GM18508 (cell line): ENCODE data around the gene APOBEC3G.
"Not testable (repeated sequence)": the region's sequence is repeated elsewhere in the genome, so short reads cannot be mapped to it uniquely, and the experiment has no call there.

ENCODE experiments used
- ATAC-seq: cut with Tn5 transposase; IDR thresholded peaks from one replicate; pipeline ENCODE4 v1.9.1; 2021; ENCODE audit warnings: moderate number of reproducible peaks; ENCODE audit not compliant: insufficient read depth, unreplicated experiment

The APOBEC3G gene

DNA sequence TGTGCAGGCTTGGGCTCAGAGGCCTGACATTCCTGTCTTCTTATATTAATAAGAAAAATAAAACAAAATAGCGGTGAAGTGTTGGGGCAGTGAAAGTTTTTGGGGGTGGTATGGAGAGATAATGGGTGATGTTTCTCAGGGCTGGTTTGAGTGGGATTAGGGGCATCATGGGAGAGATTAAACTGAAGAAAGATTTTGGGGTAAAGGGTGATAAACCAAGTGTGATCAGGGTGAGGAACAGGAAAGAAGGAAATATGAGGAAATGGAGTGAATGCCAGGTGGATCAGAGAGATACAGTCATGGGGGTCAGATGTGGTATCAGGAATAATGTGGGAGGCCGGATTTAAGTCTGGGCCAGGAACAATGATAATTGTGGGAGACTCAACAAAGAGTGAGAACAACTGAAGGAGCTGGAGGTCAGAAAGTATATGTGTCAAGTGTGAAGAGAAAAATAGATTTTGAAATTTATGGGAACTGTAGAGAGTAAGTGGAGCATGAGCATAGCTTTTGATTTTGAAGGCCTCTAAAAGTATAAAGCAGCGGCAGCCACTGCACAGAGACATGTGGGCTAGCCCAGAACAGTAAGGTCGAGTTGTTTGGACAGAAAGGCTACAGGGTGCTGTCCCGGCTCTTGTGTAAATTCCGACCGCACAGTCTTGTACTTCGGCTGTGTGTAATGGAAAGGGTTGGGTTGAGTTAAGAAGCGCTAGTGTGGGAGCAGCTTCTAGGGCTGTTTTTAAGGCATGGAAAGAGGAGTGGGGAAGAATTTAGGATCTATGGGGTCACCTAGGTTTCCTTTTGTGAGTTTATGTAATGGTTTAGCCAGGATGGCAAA lies 10.4 kb upstream of the APOBEC3G start:
- not testable (repeated sequence) for ATAC-seq

DNA sequence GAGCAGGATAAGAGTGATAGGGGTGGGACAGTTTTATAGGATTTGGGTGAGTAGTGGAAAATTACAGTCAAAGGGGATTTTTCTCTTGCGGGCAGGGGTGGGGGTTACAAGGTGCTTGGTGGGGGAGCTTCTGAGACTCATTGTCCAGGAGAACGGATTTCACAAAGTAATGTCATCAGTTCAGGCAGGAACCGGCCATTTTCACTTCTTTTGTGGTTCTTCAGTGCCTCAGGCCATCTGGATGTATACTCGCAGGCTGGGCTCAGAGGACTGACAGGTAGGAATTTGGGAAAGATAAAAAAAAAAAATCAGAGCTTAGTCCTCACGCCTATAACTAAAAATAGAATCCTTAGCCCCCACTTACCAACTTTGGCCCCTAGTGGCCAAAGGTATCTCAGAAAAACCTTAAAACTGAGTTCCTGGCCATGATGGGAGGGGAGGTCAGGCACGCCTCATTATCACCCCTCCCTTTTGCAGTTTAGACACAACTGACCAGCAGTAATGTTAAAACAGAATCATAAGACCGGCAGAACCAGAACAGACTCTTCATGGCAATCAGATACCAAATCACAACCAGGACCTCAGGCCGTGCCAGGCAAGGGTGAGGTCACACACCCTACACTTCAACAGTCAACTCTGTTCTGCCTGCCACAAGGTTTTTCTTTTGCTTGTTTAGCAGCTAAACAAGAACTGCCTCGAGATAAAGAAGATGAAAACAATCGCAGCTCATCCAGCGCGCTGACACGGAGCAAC lies 8.9 kb upstream of the APOBEC3G start:
- ATAC-seq: no peak

DNA sequence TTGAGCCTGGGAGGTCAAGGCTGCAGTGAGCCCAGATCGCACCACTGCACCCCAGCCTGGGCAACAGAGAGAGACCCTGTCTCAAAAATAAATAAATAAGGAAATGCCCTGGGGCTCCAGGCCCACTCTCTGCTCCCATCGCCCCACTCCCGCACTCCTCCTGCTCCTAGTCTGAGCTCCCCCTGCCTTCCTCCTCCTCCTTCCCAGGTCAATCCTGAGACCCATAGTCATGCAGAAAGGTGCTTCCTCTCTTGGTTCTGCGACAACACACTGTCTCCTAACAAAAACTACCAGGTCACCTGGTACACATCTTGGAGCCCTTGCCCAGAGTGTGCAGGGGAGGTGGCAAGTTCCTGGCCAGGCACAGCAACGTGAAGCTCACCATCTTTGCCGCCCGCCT lies 6.9 kb upstream of the APOBEC3G start:
- no peak for ATAC-seq

DNA sequence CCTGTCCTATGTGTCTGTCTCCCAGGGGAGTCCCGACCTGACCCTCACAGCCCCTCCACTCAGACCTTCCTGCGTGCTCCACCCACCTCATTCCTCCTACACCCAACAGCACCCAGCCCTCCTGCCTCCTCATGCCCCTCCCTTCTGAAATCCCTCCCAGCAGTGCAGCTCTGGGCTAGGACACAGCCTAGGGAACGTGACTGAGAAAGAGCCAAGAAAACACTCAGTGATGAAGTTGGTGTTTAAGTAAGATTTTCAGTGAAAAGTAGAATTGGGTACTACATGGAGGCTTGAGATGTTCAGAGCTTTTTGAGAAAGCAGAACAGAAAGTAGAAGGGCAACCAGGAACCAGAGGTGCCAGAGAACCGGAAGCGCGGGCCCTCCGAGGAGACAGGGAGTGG lies 4.5 kb upstream of the APOBEC3G start:
- ATAC-seq: not testable (repeated sequence)

DNA sequence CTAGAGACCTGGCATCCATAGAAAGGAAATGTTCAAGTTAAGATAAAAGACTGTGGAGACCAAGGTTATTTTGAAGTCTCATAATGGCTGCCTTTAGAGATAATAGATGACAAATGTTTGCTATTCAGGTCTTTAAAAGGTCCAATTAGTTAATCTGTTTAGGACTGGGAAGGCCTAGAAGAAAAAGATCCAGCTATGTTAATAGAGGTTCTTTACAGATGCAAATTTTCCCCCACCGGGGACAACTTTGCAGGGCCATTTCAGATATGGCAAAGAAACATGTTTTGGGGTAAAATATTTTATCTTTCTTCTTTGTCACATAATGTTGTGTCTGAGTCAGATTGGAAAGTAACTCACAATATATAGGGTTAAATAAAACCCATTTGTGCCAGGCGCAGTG lies 3.1 kb upstream of the APOBEC3G start:
- ATAC-seq: no peak

DNA sequence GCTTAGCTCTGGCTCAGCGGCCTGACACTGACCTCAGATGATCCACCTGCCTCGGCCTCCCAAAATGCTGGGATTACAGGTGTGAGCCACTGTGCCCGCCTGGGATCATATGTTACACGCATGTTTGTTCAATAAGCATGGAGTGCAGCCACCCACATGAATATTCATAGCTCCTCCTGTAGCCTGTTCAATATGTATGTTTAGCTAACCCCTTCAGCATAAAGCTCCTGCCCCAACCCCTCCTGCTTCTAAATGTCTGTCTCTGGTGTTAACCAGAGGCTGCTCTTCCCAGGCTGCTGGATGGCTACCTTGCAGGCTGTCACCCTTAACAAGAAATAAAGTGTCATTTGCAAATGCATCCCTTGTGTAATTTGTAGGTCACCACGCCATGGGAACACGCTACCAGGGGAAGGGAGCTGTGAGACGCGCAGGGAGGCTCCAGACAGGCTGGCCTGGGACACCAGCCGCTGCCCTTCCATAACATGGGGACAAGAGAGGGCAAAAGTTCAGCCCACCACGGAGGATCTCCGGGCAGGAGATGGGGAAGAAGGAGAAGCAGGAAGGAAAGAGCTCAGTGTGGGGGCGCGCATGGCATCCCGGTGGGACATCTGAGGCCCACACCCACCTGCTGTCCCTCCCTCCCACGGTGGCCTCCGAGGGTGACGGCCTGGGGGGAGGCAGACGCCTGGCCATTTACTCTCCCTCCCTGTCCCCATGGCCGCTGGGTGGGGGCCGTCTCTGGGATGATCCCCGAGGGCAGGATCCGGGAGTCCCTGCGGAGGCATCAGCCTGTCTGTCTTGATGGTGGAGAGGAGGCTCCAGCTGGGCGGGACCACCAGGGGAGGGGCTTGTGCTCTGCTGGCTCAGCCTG lies 685 bp upstream of the APOBEC3G start:
- not testable (repeated sequence) for ATAC-seq

DNA sequence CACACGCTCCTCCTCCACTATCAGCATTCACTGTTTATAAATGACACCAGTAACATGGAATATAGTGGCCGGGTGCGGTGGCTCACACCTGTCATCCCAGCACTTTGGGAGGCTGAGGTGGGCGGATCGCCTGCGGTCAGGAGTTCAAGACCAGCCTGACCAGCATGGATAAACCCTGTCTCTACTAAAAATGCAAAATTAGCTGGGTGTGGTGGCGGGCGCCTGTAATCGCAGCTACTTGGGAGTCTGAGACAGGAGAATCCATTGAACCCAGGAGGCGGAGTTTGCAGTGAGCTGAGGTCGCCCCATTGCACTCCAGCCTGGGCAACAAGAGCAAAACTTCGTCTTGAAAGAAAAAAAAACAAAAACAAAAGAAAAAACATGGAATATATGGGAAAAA lies 837 bp downstream of the APOBEC3G start:
- not testable (repeated sequence) for ATAC-seq

DNA sequence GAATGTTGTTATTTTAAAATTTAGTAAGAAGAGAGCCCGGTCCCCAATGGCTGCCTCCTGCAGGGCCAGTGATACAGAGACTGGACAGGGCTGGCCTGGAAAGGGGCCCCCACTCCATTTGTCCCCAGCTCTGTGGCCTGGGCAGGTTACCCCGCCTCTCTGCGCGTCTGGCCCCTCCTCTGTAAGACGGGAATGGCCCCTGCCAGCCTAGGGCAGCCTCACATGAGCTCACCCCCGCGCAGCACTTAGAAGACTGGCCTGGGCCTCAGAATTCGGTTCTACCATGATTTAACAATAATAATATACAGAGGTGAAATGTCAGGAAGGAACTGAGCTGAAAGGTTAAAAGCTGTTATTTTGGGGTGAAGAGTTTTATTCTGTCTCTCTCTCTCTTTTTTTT lies 1.3 kb downstream of the APOBEC3G start:
- no peak for ATAC-seq

DNA sequence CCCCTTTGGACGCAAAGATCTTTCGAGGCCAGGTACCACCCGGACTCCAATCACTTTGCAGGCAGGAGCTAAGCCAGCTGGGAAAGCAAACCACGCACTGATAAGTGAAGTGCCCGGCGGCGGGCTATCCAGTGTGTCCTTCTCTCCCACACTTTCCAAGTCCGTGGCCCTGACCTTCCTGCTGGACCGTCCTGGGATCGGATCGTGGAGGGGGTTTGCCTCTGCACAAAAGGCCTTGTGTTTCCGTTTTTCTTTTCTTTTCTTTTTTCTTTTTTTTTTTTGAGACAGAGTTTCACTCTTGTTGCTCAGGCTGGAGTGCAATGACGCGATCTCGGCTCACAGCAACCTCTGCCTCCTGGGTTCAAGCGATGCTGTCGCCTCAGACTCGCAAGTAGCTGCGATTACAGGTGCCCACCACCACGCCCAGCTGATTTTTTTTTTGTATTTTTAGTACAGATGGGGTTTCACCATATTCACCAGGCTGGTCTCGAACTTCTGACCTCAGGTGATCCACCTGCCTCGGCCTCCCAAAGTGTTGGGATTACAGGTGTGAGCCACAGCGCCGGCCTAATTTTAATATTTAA lies 2.1 kb downstream of the APOBEC3G start:
- ATAC-seq: not testable (repeated sequence)

DNA sequence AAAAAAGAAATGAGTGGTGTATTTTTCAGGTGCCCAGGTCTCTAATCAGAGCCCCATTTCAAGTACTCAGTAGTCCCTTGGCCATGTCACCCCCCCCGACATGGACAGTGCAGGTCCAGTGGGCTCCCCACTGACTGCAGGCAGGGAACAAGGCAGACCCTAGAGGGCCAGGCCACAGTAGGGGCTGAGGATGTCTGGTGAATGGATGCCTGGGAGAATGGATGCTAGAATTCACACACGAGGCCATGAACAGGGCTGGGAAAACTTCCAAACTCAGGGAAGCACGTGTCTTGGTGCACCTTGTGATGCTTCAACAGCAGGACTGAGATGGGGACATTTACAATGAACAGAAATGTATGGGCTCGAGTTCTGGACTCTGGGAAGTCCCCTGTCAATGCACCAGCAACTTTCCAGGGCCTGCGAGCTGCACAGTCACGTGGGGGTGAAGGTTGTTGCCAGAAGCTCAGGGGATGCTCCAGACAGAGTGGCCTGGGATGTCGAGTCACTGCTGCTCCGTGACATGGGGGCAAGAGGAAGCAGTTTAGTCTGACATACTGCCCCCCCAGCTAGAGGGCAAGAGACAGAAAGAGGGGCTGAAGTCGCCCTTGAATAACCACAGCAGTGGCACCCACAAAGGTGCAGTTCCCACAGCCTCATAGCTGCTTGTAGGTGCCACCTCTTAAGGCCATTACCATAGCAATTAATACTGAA lies 3.1 kb downstream of the APOBEC3G start:
- no peak for ATAC-seq

DNA sequence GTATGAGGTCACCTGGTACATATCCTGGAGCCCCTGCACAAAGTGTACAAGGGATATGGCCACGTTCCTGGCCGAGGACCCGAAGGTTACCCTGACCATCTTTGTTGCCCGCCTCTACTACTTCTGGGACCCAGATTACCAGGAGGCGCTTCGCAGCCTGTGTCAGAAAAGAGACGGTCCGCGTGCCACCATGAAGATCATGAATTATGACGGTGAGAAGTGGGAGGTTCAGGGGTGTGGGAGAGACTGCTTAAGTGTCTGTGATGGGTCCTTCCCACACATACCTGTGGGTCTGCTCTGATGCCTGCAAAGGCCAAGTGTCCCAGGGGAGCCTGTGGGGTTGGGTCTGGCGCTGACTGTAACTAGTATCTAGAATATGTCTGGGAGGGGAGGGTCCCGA lies 3.9 kb downstream of the APOBEC3G start:
- ATAC-seq: no peak

DNA sequence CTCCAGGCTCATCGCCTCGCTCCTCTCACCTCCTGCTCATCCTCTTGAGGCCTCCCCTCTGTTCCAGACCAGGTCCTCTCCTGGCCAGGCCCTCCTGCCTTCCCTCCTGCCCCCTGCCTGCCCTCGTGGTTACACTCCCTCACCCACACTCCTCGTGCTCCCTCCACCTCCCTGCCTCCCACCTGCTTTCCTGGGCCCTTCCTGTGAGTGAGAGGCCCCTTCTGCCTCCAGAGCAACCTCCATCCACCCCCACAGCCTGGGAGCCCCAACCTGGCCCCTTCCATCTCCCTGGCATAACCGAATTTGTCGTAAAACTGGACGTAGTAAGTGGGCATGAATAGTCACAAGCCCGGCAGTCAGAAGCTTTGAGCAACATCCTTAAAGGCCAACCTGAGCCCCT lies 4.5 kb downstream of the APOBEC3G start:
- ATAC-seq: no peak

DNA sequence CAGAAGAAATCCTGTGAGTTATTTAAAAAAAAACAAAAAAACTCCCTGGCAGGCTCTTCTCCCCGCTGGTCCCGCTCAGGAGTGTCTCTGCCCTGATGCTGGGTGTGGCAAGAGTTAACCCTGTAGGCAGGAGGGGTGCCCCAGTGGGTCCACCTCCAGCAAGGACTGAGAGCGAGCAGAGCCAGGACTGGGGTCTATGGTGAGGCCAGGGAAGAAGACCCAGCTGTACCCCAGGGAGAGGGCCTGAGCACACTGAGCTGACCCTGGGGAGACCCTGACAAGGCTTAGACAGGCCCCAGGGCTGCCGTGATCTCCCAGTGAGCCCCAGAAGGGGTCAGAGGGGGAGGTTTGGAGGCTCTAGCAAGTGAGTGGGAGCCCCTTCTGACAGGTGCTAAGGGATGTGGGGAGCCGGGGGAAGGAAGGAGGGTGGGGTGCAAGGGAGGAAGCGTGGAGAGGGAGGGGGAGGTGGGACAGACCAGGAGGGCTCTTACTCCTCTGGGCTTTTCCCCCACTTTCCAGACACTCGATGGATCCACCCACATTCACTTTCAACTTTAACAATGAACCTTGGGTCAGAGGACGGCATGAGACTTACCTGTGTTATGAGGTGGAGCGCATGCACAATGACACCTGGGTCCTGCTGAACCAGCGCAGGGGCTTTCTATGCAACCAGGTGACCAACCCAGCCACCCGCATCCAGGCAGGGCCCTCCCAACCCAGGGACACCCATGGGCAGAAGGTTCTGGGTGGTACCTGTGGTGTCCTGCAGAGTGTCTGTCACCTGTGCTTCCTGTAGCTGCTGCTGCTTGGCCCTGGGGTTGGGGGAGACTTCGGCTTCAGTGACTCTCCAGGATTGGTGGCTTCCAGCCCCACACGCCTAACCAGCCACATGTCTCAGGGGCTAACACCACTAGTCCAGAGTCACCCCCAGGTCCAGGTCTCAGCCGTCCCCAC lies 6.4 kb downstream of the APOBEC3G start:
- no peak for ATAC-seq

DNA sequence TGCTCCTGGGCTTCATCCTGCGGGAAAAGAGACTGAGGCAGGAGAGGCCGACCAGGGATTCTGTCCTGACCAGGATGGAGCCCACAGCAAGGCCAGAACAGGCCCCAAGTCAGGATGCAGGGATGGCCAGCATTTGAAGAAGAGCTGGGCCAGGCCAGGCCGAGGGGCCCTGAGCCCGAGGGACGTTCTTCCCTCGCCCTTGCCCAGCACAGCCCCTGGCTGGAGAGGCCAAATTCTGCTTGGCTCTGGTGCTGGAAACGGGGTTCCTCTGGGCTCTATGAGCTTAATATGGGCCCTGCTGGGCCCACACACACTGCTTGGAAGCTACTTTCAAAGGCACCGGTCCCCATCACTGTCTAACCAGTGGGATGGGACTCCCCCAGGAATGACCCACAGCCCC lies 7.6 kb downstream of the APOBEC3G start:
- no peak for ATAC-seq

DNA sequence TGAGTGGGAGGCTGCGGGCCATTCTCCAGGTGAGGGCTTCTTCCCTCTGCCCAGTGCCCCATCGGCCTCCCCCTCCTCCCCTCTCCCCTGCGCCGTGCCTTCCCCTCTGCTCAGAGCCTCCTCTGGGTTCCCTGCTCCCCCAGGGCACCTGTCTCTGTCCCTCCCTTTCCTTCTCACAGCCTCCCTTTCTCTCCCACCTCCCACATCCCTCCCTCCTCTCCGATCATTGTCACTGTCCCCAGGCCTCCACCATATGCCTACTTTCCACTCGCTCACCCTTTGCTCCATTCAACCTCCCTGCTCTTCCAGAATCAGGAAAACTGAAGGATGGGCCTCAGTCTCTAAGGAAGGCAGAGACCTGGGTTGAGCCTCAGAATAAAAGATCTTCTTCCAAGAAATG lies 10.0 kb downstream of the APOBEC3G start:
- no peak for ATAC-seq

DNA sequence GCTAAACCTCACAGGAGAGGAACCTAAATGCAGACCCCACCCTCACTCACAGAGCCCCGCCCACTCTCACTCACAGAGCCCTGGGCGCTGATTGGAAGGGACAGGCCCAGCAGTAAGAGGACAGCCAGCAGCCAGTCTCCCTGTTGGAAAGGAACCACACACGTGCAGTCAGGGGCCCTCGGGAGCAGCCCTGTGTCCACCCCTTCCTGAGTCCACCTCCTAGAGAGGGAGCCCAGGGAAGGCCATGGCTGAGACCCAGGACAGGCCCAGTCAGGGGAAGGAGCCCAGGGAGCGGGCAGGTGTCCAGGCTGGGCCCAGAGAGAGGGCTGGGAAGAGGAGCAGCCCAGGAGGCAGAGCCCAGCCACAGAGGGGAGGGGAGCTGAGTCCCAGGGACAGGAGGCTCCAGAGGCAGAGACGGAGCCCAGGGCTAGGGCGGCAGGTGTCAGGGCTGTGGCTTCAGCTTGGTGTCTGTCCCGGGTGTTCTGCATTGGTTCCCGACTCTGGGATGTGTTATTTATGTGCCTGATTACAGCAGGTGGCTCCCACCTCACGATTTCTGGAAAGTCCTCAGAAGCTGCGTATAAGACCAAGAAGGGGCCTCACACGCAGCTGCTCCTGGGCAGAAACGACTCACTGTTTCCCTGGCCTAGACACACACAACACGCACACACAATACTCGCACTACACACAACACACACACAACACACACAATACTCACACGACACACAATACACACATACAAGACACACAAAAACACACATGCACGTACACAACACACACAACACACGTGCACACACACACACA lies 11.0 kb downstream of the APOBEC3G start:
- no peak for ATAC-seq

DNA sequence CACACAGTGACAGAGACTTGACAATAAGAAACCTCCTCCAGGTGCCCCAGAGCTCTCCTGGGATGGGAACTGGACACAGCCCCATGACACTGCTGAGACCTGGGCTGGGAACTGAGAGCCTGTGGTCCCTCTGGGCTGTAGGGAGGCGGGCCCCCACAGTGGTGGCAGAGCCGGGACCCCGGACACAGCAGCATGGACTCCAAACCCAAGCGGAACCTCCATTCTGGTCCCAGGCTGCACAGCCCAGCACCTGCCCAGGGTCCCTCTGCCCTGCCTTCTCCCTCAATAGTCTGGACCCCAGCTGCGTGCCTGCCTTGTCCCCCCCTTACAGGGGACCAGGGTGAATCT lies 11.6 kb downstream of the APOBEC3G start:
- no peak for ATAC-seq

DNA sequence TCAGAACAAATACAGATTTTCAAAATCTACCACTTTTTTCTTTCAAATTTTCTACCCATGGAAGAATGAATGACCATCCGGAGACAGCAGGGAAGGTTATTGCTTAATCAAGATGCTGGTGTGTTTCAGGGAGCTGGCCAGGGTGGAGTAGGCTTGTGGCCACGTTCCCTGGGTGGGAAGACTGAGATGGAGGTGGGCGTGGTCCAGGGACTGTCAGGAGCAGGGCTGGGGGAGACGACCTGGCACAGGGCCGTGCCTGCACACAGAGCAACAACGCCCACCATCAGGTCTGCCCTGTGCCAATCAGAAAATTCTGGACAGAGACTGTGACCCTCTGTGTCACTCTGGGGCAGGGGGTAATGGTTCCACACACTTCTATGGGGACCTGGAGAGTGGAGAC lies 12.9 kb downstream of the APOBEC3G start:
- no peak for ATAC-seq
